Measurements from ENCODE around the gene NDUFS1. TPM values are rescaled to one million over a fixed set of nuclear protein-coding genes. Genes with fewer than 3 reads are reported as not detected.
"Not testable (repeated sequence)": the region's sequence is repeated elsewhere in the genome, so short reads cannot be mapped to it uniquely, and the experiment has no call there.

The NDUFS1 gene
- total RNA-seq, 1 experiment from 2014 or later, result 102 TPM

DNA sequence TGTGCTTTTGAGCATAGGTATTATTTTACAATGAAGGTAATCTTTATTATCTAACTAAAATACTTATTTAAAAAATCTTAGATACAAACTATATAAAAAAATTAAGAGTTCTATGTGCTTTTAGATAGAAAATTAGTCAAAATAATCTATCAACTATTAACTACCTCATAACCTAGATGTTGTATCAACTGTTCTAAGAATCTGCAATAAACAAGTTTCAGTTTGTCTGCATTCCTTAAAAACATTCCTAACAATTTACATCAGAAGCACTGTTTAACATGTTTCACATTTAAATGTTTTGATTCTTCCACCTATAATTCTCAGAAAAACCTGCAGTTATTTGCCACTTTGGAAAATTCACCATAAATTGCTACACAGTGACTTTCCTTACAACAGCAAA, 33.3 kb downstream of the NDUFS1 start:
- no peak for DNase-seq
- no peaks in the 10 kb centered on the region for H3K79me2 ChIP-seq (ENCODE audit: insufficient read depth, low read length)
- H3K56ac ChIP-seq (ENCODE audit: insufficient read length, low read depth, low read length), result no peak overlapping the region
- no peak overlapping the region for H3K18ac ChIP-seq (ENCODE audit: insufficient read length, low read depth, low read length)
- no peak overlapping the region for H2BK5ac ChIP-seq (ENCODE audit: insufficient read length, low read length)
- no peak overlapping the region for H2AK5ac ChIP-seq (ENCODE audit: insufficient read length, low read length)
- H3K27me3 ChIP-seq (ENCODE audit: insufficient read depth, low read length), result no peaks in the 10 kb centered on the region
- H3K9ac ChIP-seq (ENCODE audit: extremely low read depth, insufficient read length, low read length), result no peak overlapping the region
- no peak overlapping the region for H2BK20ac ChIP-seq (ENCODE audit: low read depth, low read length, poor library complexity, severe bottlenecking)
- no peak overlapping the region for H2BK15ac ChIP-seq (ENCODE audit: low read depth, low read length)
- Mint-ChIP-seq H3K4me3 (no peak overlapping the region), H3K27me3 (ENCODE audit: low read depth) (no peaks in the 10 kb centered on the region), H3K36me3 (ENCODE audit: insufficient read depth in 1 of 3, low read depth in 3 of 3) (peaks cover 44 to 81% (median 75%) of the 10 kb centered on the region in 3 experiments; a peak in 6 of 7 replicates), H3K4me1 (no peaks in the 10 kb centered on the region), H3K27ac (no peak overlapping the region), H3K9me3 (no peaks in the 10 kb centered on the region; a peak in 1 of 5 replicates)
- H4K5ac ChIP-seq (ENCODE audit: insufficient read length, low read depth, low read length), result no peak overlapping the region
- no peaks in the 10 kb centered on the region for H3K4me1 ChIP-seq (ENCODE audit: insufficient read depth, low read length)
- H3K4ac ChIP-seq (ENCODE audit: low read depth, low read length), result no peak overlapping the region
- H3K14ac ChIP-seq (ENCODE audit: insufficient read depth, low read length), result no peak overlapping the region
- H3K9me3 ChIP-seq (ENCODE audit: control insufficient read depth, low read depth, low read length), result no peaks in the 10 kb centered on the region
- H4K20me1 ChIP-seq (ENCODE audit: control insufficient read depth, insufficient read depth, insufficient read length), result no peaks in the 10 kb centered on the region
- no peaks in the 10 kb centered on the region for H3K23me2 ChIP-seq (ENCODE audit: insufficient read length, low read depth, low read length, poor library complexity, severe bottlenecking)
- H3T11ph ChIP-seq (ENCODE audit: low read length), result no peak overlapping the region
- H3K23ac ChIP-seq (ENCODE audit: insufficient read length, low read depth, low read length), result no peak overlapping the region
- H3K79me1 ChIP-seq (ENCODE audit: insufficient read depth, low read depth, low read length, poor library complexity, severe bottlenecking), result no peaks in the 10 kb centered on the region
- H2BK120ac ChIP-seq (ENCODE audit: low read depth, low read length, poor library complexity, severe bottlenecking), result no peak overlapping the region
- H4K91ac ChIP-seq (ENCODE audit: insufficient read length, low read depth, low read length), result no peak overlapping the region
- H3K27ac ChIP-seq (ENCODE audit: insufficient read length, low read depth, low read length), result no peak overlapping the region
- no peak overlapping the region for H4K8ac ChIP-seq (replicated peaks; ENCODE audit: insufficient read length, low read depth, low read length)
- no peak overlapping the region for H3K4me2 ChIP-seq (ENCODE audit: insufficient read depth, insufficient read length, low read length)
- no peak overlapping the region for H2AFZ ChIP-seq (ENCODE audit: low read length)
- TF ChIP-seq, protein P1, sequence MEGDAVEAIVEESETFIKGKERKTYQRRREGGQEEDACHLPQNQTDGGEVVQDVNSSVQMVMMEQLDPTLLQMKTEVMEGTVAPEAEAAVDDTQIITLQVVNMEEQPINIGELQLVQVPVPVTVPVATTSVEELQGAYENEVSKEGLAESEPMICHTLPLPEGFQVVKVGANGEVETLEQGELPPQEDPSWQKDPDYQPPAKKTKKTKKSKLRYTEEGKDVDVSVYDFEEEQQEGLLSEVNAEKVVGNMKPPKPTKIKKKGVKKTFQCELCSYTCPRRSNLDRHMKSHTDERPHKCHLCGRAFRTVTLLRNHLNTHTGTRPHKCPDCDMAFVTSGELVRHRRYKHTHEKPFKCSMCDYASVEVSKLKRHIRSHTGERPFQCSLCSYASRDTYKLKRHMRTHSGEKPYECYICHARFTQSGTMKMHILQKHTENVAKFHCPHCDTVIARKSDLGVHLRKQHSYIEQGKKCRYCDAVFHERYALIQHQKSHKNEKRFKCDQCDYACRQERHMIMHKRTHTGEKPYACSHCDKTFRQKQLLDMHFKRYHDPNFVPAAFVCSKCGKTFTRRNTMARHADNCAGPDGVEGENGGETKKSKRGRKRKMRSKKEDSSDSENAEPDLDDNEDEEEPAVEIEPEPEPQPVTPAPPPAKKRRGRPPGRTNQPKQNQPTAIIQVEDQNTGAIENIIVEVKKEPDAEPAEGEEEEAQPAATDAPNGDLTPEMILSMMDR (conservative IDR thresholded peaks at IDR 0.05), result no peak
- H2BK12ac ChIP-seq (ENCODE audit: insufficient read length, low read depth, low read length), result no peak overlapping the region

DNA sequence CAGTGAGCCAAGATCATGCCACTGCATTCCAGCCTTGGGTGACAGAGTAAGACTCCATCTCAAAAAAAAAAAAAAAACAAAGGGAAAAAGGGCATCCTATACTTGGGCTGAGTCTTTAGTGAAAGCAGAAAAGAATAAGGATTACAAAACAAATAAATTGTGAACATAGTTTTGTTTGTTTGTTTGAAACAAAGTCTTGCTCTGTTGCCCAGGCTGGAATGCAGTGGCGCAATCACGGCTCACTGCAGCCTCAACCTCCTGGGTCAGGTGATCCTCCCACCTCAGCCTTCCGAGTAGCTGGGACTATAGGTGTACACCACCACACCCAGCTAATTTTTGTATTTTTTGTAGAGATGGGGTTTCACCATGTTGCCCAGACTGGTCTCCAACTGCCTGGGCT, 36.7 kb downstream of the NDUFS1 start:
- not testable (repeated sequence) for H3K27me3 Mint-ChIP-seq (ENCODE audit: low read depth); H3K4me2 ChIP-seq (ENCODE audit: insufficient read depth, insufficient read length, low read length)

More for the DNA sequence above, 36.7 kb downstream of the NDUFS1 start:
- not testable (repeated sequence) for H2AFZ ChIP-seq (ENCODE audit: low read length); H2BK12ac ChIP-seq (ENCODE audit: insufficient read length, low read depth, low read length); H3K23me2 ChIP-seq (ENCODE audit: insufficient read length, low read depth, low read length, poor library complexity, severe bottlenecking); H3T11ph ChIP-seq (ENCODE audit: low read length); H3K27ac Mint-ChIP-seq; H3K9me3 Mint-ChIP-seq; H4K91ac ChIP-seq (ENCODE audit: insufficient read length, low read depth, low read length); H3K4me3 Mint-ChIP-seq; H3K14ac ChIP-seq (ENCODE audit: insufficient read depth, low read length); H3K27me3 ChIP-seq (ENCODE audit: insufficient read depth, low read length); H3K4me1 Mint-ChIP-seq; H4K5ac ChIP-seq (ENCODE audit: insufficient read length, low read depth, low read length); H2BK20ac ChIP-seq (ENCODE audit: low read depth, low read length, poor library complexity, severe bottlenecking); H3K18ac ChIP-seq (ENCODE audit: insufficient read length, low read depth, low read length); H2BK120ac ChIP-seq (ENCODE audit: low read depth, low read length, poor library complexity, severe bottlenecking); H2BK5ac ChIP-seq (ENCODE audit: insufficient read length, low read length); H3K79me1 ChIP-seq (ENCODE audit: insufficient read depth, low read depth, low read length, poor library complexity, severe bottlenecking); H4K8ac ChIP-seq (replicated peaks; ENCODE audit: insufficient read length, low read depth, low read length); H3K23ac ChIP-seq (ENCODE audit: insufficient read length, low read depth, low read length); H3K4ac ChIP-seq (ENCODE audit: low read depth, low read length); H3K27ac ChIP-seq (ENCODE audit: insufficient read length, low read depth, low read length); H3K9me3 ChIP-seq (ENCODE audit: control insufficient read depth, low read depth, low read length); H3K4me1 ChIP-seq (ENCODE audit: insufficient read depth, low read length); H3K56ac ChIP-seq (ENCODE audit: insufficient read length, low read depth, low read length); H3K9ac ChIP-seq (ENCODE audit: extremely low read depth, insufficient read length, low read length); H4K20me1 ChIP-seq (ENCODE audit: control insufficient read depth, insufficient read depth, insufficient read length); DNase-seq; H2BK15ac ChIP-seq (ENCODE audit: low read depth, low read length); H2AK5ac ChIP-seq (ENCODE audit: insufficient read length, low read length); H3K79me2 ChIP-seq (ENCODE audit: insufficient read depth, low read length)
- peaks cover 37 to 73% (median 63%) of the 10 kb centered on the region in 3 experiments; a peak in 6 of 7 replicates for H3K36me3 Mint-ChIP-seq (ENCODE audit: insufficient read depth in 1 of 3, low read depth in 3 of 3)
- no CpG with 5 or more reads among the region's 3 CpGs for WGBS (ENCODE audit: extremely low coverage, insufficient read length, low lambda C conversion rate)
